Kidney (tissue), 14 donors: ENCODE data around the gene CLCA2. TPM values are rescaled to one million over a fixed set of nuclear protein-coding genes. Genes with fewer than 3 reads are reported as not detected.

Source experiments
- DNase-seq, 5 donors: peaks; one replicate each; pipeline ENCODE4 v3.0.0-alpha.2; 2013 to 2020
- FAIRE-seq: peaks from 2 replicates; lab custom pipeline; 2012; peaks lifted over from hg19 to GRCh38; lab: Jason Lieb, UNC
- H3K27ac ChIP-seq, 2 donors: one replicate each; pipeline ENCODE4 v1.7.0; 2013; ENCODE audit warnings: low read depth in 2 of 2, low read length in 2 of 2, inconsistent platforms in 1 of 2
- H3K27me3 ChIP-seq: one replicate; pipeline ENCODE4 v1.7.1; 2013; ENCODE audit warnings: low read length, inconsistent platforms; ENCODE audit not compliant: control insufficient read depth, insufficient read depth
- H3K36me3 ChIP-seq, 3 donors: one replicate each; pipeline versions ENCODE4 v1.7.0 to v1.7.1; 2013; ENCODE audit warnings: low read length in 3 of 3, control low read depth in 1 of 3, inconsistent platforms in 1 of 3; ENCODE audit not compliant: insufficient read depth in 3 of 3, control insufficient read depth in 2 of 3
- H3K4me1 ChIP-seq, 3 donors: one replicate each; pipeline versions ENCODE4 v1.7.0 to v1.7.1; 2013; ENCODE audit warnings: low read length in 3 of 3, inconsistent platforms in 1 of 3, low read depth in 1 of 3; ENCODE audit not compliant: control insufficient read depth in 2 of 3, insufficient read depth in 2 of 3
- H3K4me3 ChIP-seq, 3 donors: one replicate each; pipeline versions ENCODE4 v1.7.0 to v1.8.1; 2013; ENCODE audit warnings: low read length in 3 of 3, control low read depth in 1 of 3, inconsistent platforms in 1 of 3
- H3K9ac ChIP-seq, 3 donors: one replicate each; pipeline versions ENCODE4 v1.7.0 to v1.7.1; 2013; ENCODE audit warnings: low read length in 3 of 3, control low read depth in 1 of 3, inconsistent platforms in 1 of 3
- H3K9me3 ChIP-seq, 3 donors: one replicate each; pipeline versions ENCODE4 v1.7.0 to v1.7.1; 2013; ENCODE audit warnings: low read length in 3 of 3, control low read depth in 1 of 3, inconsistent platforms in 1 of 3; ENCODE audit not compliant: control insufficient read depth in 2 of 3, insufficient read depth in 1 of 3
- CTCF ChIP-seq: IDR thresholded peaks from 3 replicates; pipeline ENCODE4 v1.5.1; 2012; ENCODE audit warnings: mild to moderate bottlenecking, moderate library complexity, borderline replicate concordance; ENCODE audit not compliant: insufficient read depth; ENCODE audit errors: extremely low read depth
- intact Hi-C: fragments of 100-400 bp; cut with DNase I; formaldehyde crosslinking; loops from one replicate; pipeline ENCODE4 v1.11.1; 2022
- polyA plus RNA-seq: library from polyadenylated mRNA; stranded (reverse); fragments of 350-450 nt; fragmentation: Illumina TruSeq; extraction: RNeasy Lipid Tissue Mini Kit (QIAGEN cat#74804); gene quantifications from one replicate; pipeline ENCODE4 v1.2.3, GENCODE V29; 2014; ENCODE audit warnings: low read depth, low replicate concordance; ENCODE audit not compliant: insufficient read depth
- total RNA-seq: library from RNA; stranded (reverse); fragmentation: NEBNext Ultra II Directional; extraction: Animal tissue kit (Norgen Biotek cat#: 25700); gene quantifications from one replicate; pipeline ENCODE4 v1.2.1, GENCODE V29; 2021
- donor health status: control.
- donor health status: control.
- donor health status: control.
- donor health status: control.
- donor health status: control.
- donor health status: DM: yes; HTN: yes; CAD: no.
- donor health status: Normal renal cell carcinoma (clear cell type).

Gene CLCA2
- total and polyA plus RNA-seq, 2 donors from 2014 or later, result not detected

GRCh38 chr1:86436041-86436440 lies 12.1 kb downstream of the CLCA2 start:
- no peak for DNase-seq

GRCh38 chr1:86441581-86441980 lies 17.6 kb downstream of the CLCA2 start:
- intact Hi-C loops, result no loop called here

More at GRCh38 chr1:86436041-86436440, 12.1 kb downstream of the CLCA2 start:
- Histone ChIP-seq H3K36me3 (no peaks in the 10 kb centered on the region), H3K9me3 (no peaks in the 10 kb centered on the region), H3K27me3 (no peaks in the 10 kb centered on the region), H3K9ac (no peak overlapping the region), H3K4me3 (no peak overlapping the region), H3K27ac (no peak overlapping the region), H3K4me1 (no peaks in the 10 kb centered on the region)
- intact Hi-C loops, result no loop called here
- FAIRE-seq, result no peak
- TF ChIP-seq CTCF, result no peak

GRCh38 chr1:86441997-86442396 lies 18.0 kb downstream of the CLCA2 start:
- Histone ChIP-seq H3K27ac (no peak overlapping the region), H3K27me3 (no peaks in the 10 kb centered on the region), H3K36me3 (no peaks in the 10 kb centered on the region), H3K4me3 (no peak overlapping the region), H3K9ac (no peak overlapping the region), H3K9me3 (no peaks in the 10 kb centered on the region), H3K4me1 (no peaks in the 10 kb centered on the region)
- FAIRE-seq (no peak), DNase-seq (no peak)
- intact Hi-C loops, result no loop called here
- TF ChIP-seq CTCF, result no peak

More at GRCh38 chr1:86441581-86441980, 17.6 kb downstream of the CLCA2 start:
- Histone ChIP-seq H3K4me3 (no peak overlapping the region), H3K27ac (no peak overlapping the region), H3K9ac (no peak overlapping the region), H3K4me1 (no peaks in the 10 kb centered on the region), H3K27me3 (no peaks in the 10 kb centered on the region), H3K9me3 (no peaks in the 10 kb centered on the region), H3K36me3 (no peaks in the 10 kb centered on the region)
- DNase-seq, result no peak
- no peak for TF ChIP-seq CTCF
- FAIRE-seq, result no peak

- H3K4me3 ChIP-seq, result no peak overlapping the region
- no peak for TF ChIP-seq CTCF
- no peak overlapping the region for H3K9ac ChIP-seq
- H3K27ac ChIP-seq, result no peak overlapping the region
- H3K27me3 ChIP-seq, result no peaks in the 10 kb centered on the region
- DNase-seq, result no peak
- no peak for FAIRE-seq
- intact Hi-C loops, result no loop called here
- no peaks in the 10 kb centered on the region for H3K36me3 ChIP-seq
- no peaks in the 10 kb centered on the region for H3K9me3 ChIP-seq
- H3K4me1 ChIP-seq, result no peaks in the 10 kb centered on the region
These were observed 21.9 kb downstream of the CLCA2 start for GRCh38 chr1:86445919-86446318.
